Peyer's patch (tissue), 4 donors: ENCODE data around the gene VAMP1.

Source experiments
- CTCF ChIP-seq, 6 experiments: fragments of 450-650 bp in 4 of 6; fragments of 200-600 bp in 2 of 6; sonication (generic) in 1 of 6; IDR thresholded peaks; one replicate each; pipeline ENCODE4 v1.5.1; 2017 to 2019; ENCODE audit warnings: antibody characterized with exemption in 6 of 6, mild to moderate bottlenecking in 3 of 6, moderate library complexity in 1 of 6
- POLR2A ChIP-seq, 2 donors: fragments of 450-650 bp; IDR thresholded peaks; one replicate each; pipeline ENCODE4 v1.5.1; 2017; ENCODE audit warnings: antibody characterized with exemption in 2 of 2, mild to moderate bottlenecking in 2 of 2, moderate library complexity in 2 of 2

- TF ChIP-seq POLR2A (IDR thresholded peaks at IDR 0.05) (no peak), CTCF (IDR thresholded peaks at IDR 0.05) (no peak)
Measured at GRCh38 chr12:6494968-6495367, 24.5 kb upstream of the VAMP1 start.
